ENCODE results near the gene PIGB. TPM values are rescaled to one million over a fixed set of nuclear protein-coding genes. Genes with fewer than 3 reads are reported as not detected.

The PIGB gene
- total RNA-seq, 1 experiment from 2014 or later, result 19.3 TPM

- H3K9me3 ChIP-seq (ENCODE audit: control insufficient read depth, insufficient read depth, low read depth, low read length), result no peaks in the 10 kb centered on the region
- H3K27ac ChIP-seq (ENCODE audit: low read length), result no peak overlapping the region
- no peaks in the 10 kb centered on the region for H3K4me1 ChIP-seq (ENCODE audit: control insufficient read depth, insufficient read depth, low read length)
- DNase-seq (ENCODE audit: low read depth, low spot score) (no peak), ATAC-seq (no peak)
- TF ChIP-seq POLR2AphosphoS5 (IDR thresholded peaks at IDR 0.05; ENCODE audit: low read depth, low read length), result no peak
- no peak for TF ChIP-seq TCF7L2 (IDR thresholded peaks at IDR 0.05; ENCODE audit: low read depth, low read length)
- TF ChIP-seq CTCF (IDR thresholded peaks at IDR 0.05), result no peak
- TF ChIP-seq REST (IDR thresholded peaks at IDR 0.05; ENCODE audit: insufficient read depth in 1 of 2, low read depth in 2 of 2, low read length in 1 of 2), result no peak
- no peak for TF ChIP-seq SIN3A (IDR thresholded peaks at IDR 0.05; ENCODE audit: borderline replicate concordance, insufficient read depth, low read depth, low read length)
- BruUV-seq (replicated peaks), result no TSS peak
- H3K36me3 ChIP-seq (ENCODE audit: control insufficient read depth, insufficient read depth, low read length), result no peaks in the 10 kb centered on the region
- H3K27me3 ChIP-seq (ENCODE audit: control insufficient read depth, insufficient read depth, low read length), result no peaks in the 10 kb centered on the region
- intact Hi-C loops (cut with micrococcal nuclease; ENCODE audit: unreplicated experiment), result no loop called here
- ChIA-PET POLR2A (no interaction called here), CTCF (no interaction called here)
- no peak overlapping the region for H3K4me3 ChIP-seq (ENCODE audit: low read depth in 2 of 2, low read length in 2 of 2)
- in situ Hi-C loops (cut with HindIII; ENCODE audit: low pct_unique_long_range_greater_than_20kb, low sequenced_read_pairs), result no loop called here
Observed at GRCh38 chr15:55372701-55373440, 53.8 kb downstream of the PIGB start.

GRCh38 chr15:55379095-55379494 lies 60.1 kb downstream of the PIGB start:
- Histone ChIP-seq H3K4me3 (ENCODE audit: low read depth in 2 of 2, low read length in 2 of 2) (no peak overlapping the region), H3K36me3 (ENCODE audit: control insufficient read depth, insufficient read depth, low read length) (no peaks in the 10 kb centered on the region), H3K27me3 (ENCODE audit: control insufficient read depth, insufficient read depth, low read length) (no peaks in the 10 kb centered on the region), H3K9me3 (ENCODE audit: control insufficient read depth, insufficient read depth, low read depth, low read length) (no peaks in the 10 kb centered on the region), H3K27ac (ENCODE audit: low read length) (no peak overlapping the region), H3K4me1 (ENCODE audit: control insufficient read depth, insufficient read depth, low read length) (no peaks in the 10 kb centered on the region)
- intact Hi-C loops (cut with micrococcal nuclease; ENCODE audit: unreplicated experiment), result no loop called here
- CTCF ChIA-PET, result no interaction called here
- TF ChIP-seq SIN3A (IDR thresholded peaks at IDR 0.05; ENCODE audit: borderline replicate concordance, insufficient read depth, low read depth, low read length), result no peak
- TF ChIP-seq CTCF (IDR thresholded peaks at IDR 0.05), result no peak
- TF ChIP-seq POLR2AphosphoS5 (IDR thresholded peaks at IDR 0.05; ENCODE audit: low read depth, low read length), result no peak
- no peak for TF ChIP-seq REST (IDR thresholded peaks at IDR 0.05; ENCODE audit: insufficient read depth in 1 of 2, low read depth in 2 of 2, low read length in 1 of 2)
- no peak for TF ChIP-seq TCF7L2 (IDR thresholded peaks at IDR 0.05; ENCODE audit: low read depth, low read length)
- DNase-seq (ENCODE audit: low read depth, low spot score), result no peak
- no TSS peak for BruUV-seq (replicated peaks)
- ATAC-seq, result no peak
- POLR2A ChIA-PET, result no interaction called here
- in situ Hi-C loops (cut with HindIII; ENCODE audit: low pct_unique_long_range_greater_than_20kb, low sequenced_read_pairs), result no loop called here
